NCI-H524 treated with DMSO at 0.1 percent for 48 hours (cell line): ENCODE results near the gene GPHN.

Experiments
- DNase-seq: peaks from one replicate; lab custom pipeline; 2025; lab: John Stamatoyannopoulos, UW

Gene GPHN

GRCh38 chr14:66959437-66960050 lies 451.6 kb downstream of the GPHN start:
- DNase-seq: no peak

- DNase-seq: no peak
These were observed 457.9 kb downstream of the GPHN start for GRCh38 chr14:66965831-66966230.

- DNase-seq: no peak
These were observed 464.5 kb downstream of the GPHN start for GRCh38 chr14:66972469-66972868.

- no peak for DNase-seq
These were observed 466.6 kb downstream of the GPHN start for GRCh38 chr14:66974397-66975025.

GRCh38 chr14:66975251-66975650 lies 467.3 kb downstream of the GPHN start:
- DNase-seq: no peak

GRCh38 chr14:66979101-66979974 lies 471.4 kb downstream of the GPHN start:
- no peak for DNase-seq

GRCh38 chr14:66982247-66982646 lies 474.3 kb downstream of the GPHN start:
- DNase-seq: no peak

- DNase-seq: no peak
These were observed 484.8 kb downstream of the GPHN start for GRCh38 chr14:66992776-66993175.

GRCh38 chr14:66993512-66993911 lies 485.6 kb downstream of the GPHN start:
- no peak for DNase-seq

GRCh38 chr14:66998013-66998412 lies 490.1 kb downstream of the GPHN start:
- no peak for DNase-seq

- DNase-seq: no peak
These were observed 492.0 kb downstream of the GPHN start for GRCh38 chr14:66999978-67000377.

GRCh38 chr14:67002994-67003753 lies 495.2 kb downstream of the GPHN start:
- DNase-seq: no peak

- DNase-seq: no peak
These were observed 496.6 kb downstream of the GPHN start for GRCh38 chr14:67004521-67004920.

GRCh38 chr14:67010602-67011001 lies 502.7 kb downstream of the GPHN start:
- DNase-seq: no peak

- no peak for DNase-seq
These were observed 508.9 kb downstream of the GPHN start for GRCh38 chr14:67016856-67017255.

- DNase-seq: no peak
These were observed 510.8 kb downstream of the GPHN start for GRCh38 chr14:67018720-67019119.

- no peak for DNase-seq
These were observed 511.8 kb downstream of the GPHN start for GRCh38 chr14:67019796-67020195.

GRCh38 chr14:67031920-67032774 lies 524.2 kb downstream of the GPHN start:
- no peak for DNase-seq

GRCh38 chr14:67045440-67045839 lies 537.5 kb downstream of the GPHN start:
- DNase-seq: no peak

- no peak for DNase-seq
These were observed 542.9 kb downstream of the GPHN start for GRCh38 chr14:67050896-67051295.

- DNase-seq: no peak
These were observed 548.7 kb downstream of the GPHN start for GRCh38 chr14:67056684-67057083.
